Liver (tissue), 9 donors: ENCODE data around the gene SIMC1. TPM values are rescaled to one million over a fixed set of nuclear protein-coding genes. Genes with fewer than 3 reads are reported as not detected.

Experiments
- DNase-seq: peaks from one replicate; pipeline ENCODE4 v3.0.0-alpha.2; 2017; ENCODE audit warnings: low spot score
- H3K27ac ChIP-seq, 2 donors: one replicate each; pipeline ENCODE4 v1.7.0; 2013; ENCODE audit warnings: inconsistent platforms in 2 of 2, low read length in 2 of 2, control low read depth in 1 of 2, low read depth in 1 of 2, mild to moderate bottlenecking in 1 of 2
- H3K27me3 ChIP-seq, 4 donors: one replicate each; pipeline versions ENCODE4 v1.6.1 to v1.7.0; 2013; ENCODE audit warnings: low read length in 3 of 4, inconsistent platforms in 1 of 4, mild to moderate bottlenecking in 1 of 4, moderate library complexity in 1 of 4; ENCODE audit not compliant: control insufficient read depth in 4 of 4, insufficient read depth in 4 of 4
- H3K36me3 ChIP-seq, 4 donors: one replicate each; pipeline versions ENCODE4 v1.6.1 to v1.7.0; 2013; ENCODE audit warnings: low read length in 3 of 4, mild to moderate bottlenecking in 3 of 4, low read depth in 1 of 4, moderate library complexity in 1 of 4; ENCODE audit not compliant: control insufficient read depth in 4 of 4, insufficient read depth in 3 of 4
- H3K4me1 ChIP-seq, 4 donors: one replicate each; pipeline versions ENCODE4 v1.6.1 to v1.7.0; 2013; ENCODE audit warnings: low read length in 3 of 4, mild to moderate bottlenecking in 3 of 4, moderate library complexity in 1 of 4; ENCODE audit not compliant: control insufficient read depth in 4 of 4, insufficient read depth in 4 of 4
- H3K4me3 ChIP-seq, 3 donors: one replicate each; pipeline versions ENCODE4 v1.6.1 to v1.7.0; 2013; ENCODE audit warnings: low read length in 3 of 3, control low read depth in 1 of 3, low read depth in 1 of 3, mild to moderate bottlenecking in 1 of 3
- H3K9ac ChIP-seq, 2 donors: one replicate each; pipeline ENCODE4 v1.7.0; 2013; ENCODE audit warnings: low read length in 2 of 2, mild to moderate bottlenecking in 2 of 2, moderate library complexity in 2 of 2, control low read depth in 1 of 2, low read depth in 1 of 2
- H3K9me3 ChIP-seq, 4 donors: one replicate each; pipeline versions ENCODE4 v1.6.1 to v1.7.0; 2013; ENCODE audit warnings: low read length in 3 of 4; ENCODE audit not compliant: control insufficient read depth in 4 of 4
- EGR1 ChIP-seq, 2 donors: IDR thresholded peaks; 2 replicates each; pipeline ENCODE4 v1.6.1; 2016 to 2018; ENCODE audit warnings: antibody characterized with exemption in 2 of 2, low read depth in 2 of 2
- FOXA1 ChIP-seq: IDR thresholded peaks from 2 replicates; pipeline ENCODE4 v1.6.1; 2016; ENCODE audit warnings: antibody characterized with exemption
- FOXA2 ChIP-seq: IDR thresholded peaks from 2 replicates; pipeline ENCODE4 v1.6.1; 2016; ENCODE audit warnings: antibody characterized with exemption
- HNF4A ChIP-seq, 2 donors: conservative IDR thresholded peaks; 2 replicates each; pipeline ENCODE4 v1.6.1; 2016; ENCODE audit warnings: antibody characterized with exemption in 2 of 2, mild to moderate bottlenecking in 2 of 2
- HNF4G ChIP-seq: IDR thresholded peaks from 2 replicates; pipeline ENCODE4 v1.6.1; 2016; ENCODE audit warnings: antibody characterized with exemption
- JUND ChIP-seq, 2 donors: IDR thresholded peaks; 2 replicates each; pipeline ENCODE4 v1.6.1; 2016; ENCODE audit warnings: antibody characterized with exemption in 2 of 2
- RAD21 ChIP-seq, 2 donors: IDR thresholded peaks; 2 replicates each; pipeline ENCODE4 v1.6.1; 2016; ENCODE audit warnings: antibody characterized with exemption in 2 of 2, mild to moderate bottlenecking in 2 of 2
- RXRA ChIP-seq, 2 donors: IDR thresholded peaks; 2 replicates each; pipeline ENCODE4 v1.6.1; 2017 to 2018; ENCODE audit warnings: antibody characterized with exemption in 2 of 2, mild to moderate bottlenecking in 1 of 2
- YY1 ChIP-seq: IDR thresholded peaks from 2 replicates; pipeline ENCODE4 v1.6.1; 2016; ENCODE audit warnings: antibody characterized with exemption, mild to moderate bottlenecking
- WGBS: extraction: QIAGEN DNeasy Blood & Tissue Kit; methylation state at CpG from one replicate; pipeline ENCODE4 v1.1.7; 2013; 5-methylcytosine and 5-hydroxymethylcytosine counted together
- polyA plus RNA-seq, 2 donors: library from polyadenylated mRNA; stranded (reverse) in 1 of 2; unstranded in 1 of 2; fragments of 200-250 nt in 1 of 2; fragments of >200 nt in 1 of 2; fragmentation: Nextera tagmentation in 1 of 2; extraction: Ambion mirVana in 1 of 2; gene quantifications; one replicate each; pipeline versions ENCODE4 v1.2.1 to v1.2.3, GENCODE V29; 2013 to 2015
- total RNA-seq, 2 donors: library from RNA; depleted of rRNA; stranded (reverse); fragments of >200 nt; gene quantifications; one replicate each; pipeline ENCODE4 v1.2.3, GENCODE V29; 2014
- TF ChIP-seq, protein P1 (sequence below): IDR thresholded peaks from 2 replicates; pipeline ENCODE4 v1.6.1; 2016; ENCODE audit warnings: antibody characterized with exemption, mild to moderate bottlenecking
- TF ChIP-seq, protein P2 (sequence below): fragments of 150-350 bp; IDR thresholded peaks from 2 replicates; pipeline ENCODE4 v1.5.1; 2017; ENCODE audit warnings: improper control_type of control experiment, low read depth, low read length; ENCODE audit not compliant: missing input control
- TF ChIP-seq, protein P3 (sequence below): IDR thresholded peaks from 2 replicates; pipeline ENCODE4 v1.6.1; 2016; ENCODE audit warnings: antibody characterized with exemption
- donor health status: healthy.
- donor health status: healthy.
- donor health status: healthy.
- donor health status: healthy.
- donor health status: healthy.

Gene SIMC1
- total and polyA plus RNA-seq, 4 donors: 2.5 to 8.9 (median 6.2) TPM

DNA sequence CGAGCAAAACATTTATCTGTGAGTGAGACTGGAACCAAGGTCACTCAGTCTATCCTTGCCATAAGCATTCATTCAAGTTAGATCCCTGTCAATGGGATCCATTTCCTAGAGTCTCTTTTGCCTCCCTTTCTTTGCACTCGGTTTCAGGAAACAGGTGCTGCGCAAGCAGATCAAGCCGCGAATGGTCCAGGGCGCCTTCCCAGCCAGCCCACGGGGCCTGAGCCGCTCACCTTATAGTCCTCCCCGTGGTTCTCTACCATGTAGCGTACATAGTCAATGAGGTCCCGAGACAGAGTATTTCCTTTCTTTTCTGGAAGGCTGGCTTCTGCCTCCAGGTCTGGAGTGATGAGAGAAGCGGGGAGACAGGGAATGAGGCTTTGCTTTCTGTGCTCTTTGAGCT lies 146.8 kb downstream of the SIMC1 start:
- H3K27me3 ChIP-seq: no peaks in the 10 kb centered on the region
- peaks cover 5 to 26% (median 16%) of the 10 kb centered on the region in 4 donors for H3K4me1 ChIP-seq
- no peak overlapping the region for H3K27ac ChIP-seq
- H3K4me3 ChIP-seq: no peak overlapping the region
- 93% methylated on average over 12 of the region's 12 CpGs for WGBS
- DNase-seq: no peak
- no peaks in the 10 kb centered on the region for H3K9me3 ChIP-seq
- TF ChIP-seq HNF4G (no peak), RXRA (IDR thresholded peaks at IDR 0.05) (no peak), EGR1 (IDR thresholded peaks at IDR 0.05; ENCODE audit: low read depth in 2 of 2) (no peak), HNF4A (conservative IDR thresholded peaks at IDR 0.05) (no peak), YY1 (no peak), FOXA2 (no peak), FOXA1 (no peak)
- TF ChIP-seq, protein P1, sequence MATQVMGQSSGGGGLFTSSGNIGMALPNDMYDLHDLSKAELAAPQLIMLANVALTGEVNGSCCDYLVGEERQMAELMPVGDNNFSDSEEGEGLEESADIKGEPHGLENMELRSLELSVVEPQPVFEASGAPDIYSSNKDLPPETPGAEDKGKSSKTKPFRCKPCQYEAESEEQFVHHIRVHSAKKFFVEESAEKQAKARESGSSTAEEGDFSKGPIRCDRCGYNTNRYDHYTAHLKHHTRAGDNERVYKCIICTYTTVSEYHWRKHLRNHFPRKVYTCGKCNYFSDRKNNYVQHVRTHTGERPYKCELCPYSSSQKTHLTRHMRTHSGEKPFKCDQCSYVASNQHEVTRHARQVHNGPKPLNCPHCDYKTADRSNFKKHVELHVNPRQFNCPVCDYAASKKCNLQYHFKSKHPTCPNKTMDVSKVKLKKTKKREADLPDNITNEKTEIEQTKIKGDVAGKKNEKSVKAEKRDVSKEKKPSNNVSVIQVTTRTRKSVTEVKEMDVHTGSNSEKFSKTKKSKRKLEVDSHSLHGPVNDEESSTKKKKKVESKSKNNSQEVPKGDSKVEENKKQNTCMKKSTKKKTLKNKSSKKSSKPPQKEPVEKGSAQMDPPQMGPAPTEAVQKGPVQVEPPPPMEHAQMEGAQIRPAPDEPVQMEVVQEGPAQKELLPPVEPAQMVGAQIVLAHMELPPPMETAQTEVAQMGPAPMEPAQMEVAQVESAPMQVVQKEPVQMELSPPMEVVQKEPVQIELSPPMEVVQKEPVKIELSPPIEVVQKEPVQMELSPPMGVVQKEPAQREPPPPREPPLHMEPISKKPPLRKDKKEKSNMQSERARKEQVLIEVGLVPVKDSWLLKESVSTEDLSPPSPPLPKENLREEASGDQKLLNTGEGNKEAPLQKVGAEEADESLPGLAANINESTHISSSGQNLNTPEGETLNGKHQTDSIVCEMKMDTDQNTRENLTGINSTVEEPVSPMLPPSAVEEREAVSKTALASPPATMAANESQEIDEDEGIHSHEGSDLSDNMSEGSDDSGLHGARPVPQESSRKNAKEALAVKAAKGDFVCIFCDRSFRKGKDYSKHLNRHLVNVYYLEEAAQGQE: no peak
- TF ChIP-seq, protein P2, sequence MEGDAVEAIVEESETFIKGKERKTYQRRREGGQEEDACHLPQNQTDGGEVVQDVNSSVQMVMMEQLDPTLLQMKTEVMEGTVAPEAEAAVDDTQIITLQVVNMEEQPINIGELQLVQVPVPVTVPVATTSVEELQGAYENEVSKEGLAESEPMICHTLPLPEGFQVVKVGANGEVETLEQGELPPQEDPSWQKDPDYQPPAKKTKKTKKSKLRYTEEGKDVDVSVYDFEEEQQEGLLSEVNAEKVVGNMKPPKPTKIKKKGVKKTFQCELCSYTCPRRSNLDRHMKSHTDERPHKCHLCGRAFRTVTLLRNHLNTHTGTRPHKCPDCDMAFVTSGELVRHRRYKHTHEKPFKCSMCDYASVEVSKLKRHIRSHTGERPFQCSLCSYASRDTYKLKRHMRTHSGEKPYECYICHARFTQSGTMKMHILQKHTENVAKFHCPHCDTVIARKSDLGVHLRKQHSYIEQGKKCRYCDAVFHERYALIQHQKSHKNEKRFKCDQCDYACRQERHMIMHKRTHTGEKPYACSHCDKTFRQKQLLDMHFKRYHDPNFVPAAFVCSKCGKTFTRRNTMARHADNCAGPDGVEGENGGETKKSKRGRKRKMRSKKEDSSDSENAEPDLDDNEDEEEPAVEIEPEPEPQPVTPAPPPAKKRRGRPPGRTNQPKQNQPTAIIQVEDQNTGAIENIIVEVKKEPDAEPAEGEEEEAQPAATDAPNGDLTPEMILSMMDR: no peak
- peaks cover 10 to 51% (median 23%) of the 10 kb centered on the region in 4 donors for H3K36me3 ChIP-seq
- H3K9ac ChIP-seq: no peak overlapping the region

DNA sequence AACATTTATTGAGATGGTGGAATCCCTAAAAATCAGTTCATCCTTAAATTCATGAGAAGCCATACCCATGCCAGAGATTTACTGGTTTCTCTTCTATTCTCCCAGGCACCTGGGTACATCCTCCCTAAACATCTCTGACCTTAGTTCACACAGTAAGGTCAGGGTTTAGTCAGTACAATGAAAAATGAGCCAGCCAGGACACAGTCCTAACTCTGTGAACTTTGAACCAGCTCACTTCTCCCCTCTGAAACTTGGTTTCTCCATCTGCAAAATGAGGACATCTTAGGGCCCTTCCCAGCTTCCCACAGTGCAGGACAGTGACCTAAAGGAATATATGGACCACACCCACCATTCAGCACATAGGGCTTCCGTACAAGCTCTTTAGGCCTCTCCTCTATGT lies 148.3 kb downstream of the SIMC1 start:
- Histone ChIP-seq H3K9ac (no peak overlapping the region), H3K27me3 (no peaks in the 10 kb centered on the region), H3K27ac (no peak overlapping the region), H3K9me3 (no peaks in the 10 kb centered on the region), H3K4me1 (peaks cover 5 to 26% (median 16%) of the 10 kb centered on the region in 4 donors), H3K4me3 (no peak overlapping the region), H3K36me3 (peaks cover 10 to 46% (median 23%) of the 10 kb centered on the region in 4 donors)
- TF ChIP-seq RAD21 (IDR thresholded peaks at IDR 0.05) (no peak), JUND (IDR thresholded peaks at IDR 0.05) (no peak), FOXA2 (no peak), RXRA (IDR thresholded peaks at IDR 0.05) (peak; percentile 52 to 55), YY1 (no peak), HNF4A (conservative IDR thresholded peaks at IDR 0.05) (peak; percentile 59 to 68)
- TF ChIP-seq, protein P3, sequence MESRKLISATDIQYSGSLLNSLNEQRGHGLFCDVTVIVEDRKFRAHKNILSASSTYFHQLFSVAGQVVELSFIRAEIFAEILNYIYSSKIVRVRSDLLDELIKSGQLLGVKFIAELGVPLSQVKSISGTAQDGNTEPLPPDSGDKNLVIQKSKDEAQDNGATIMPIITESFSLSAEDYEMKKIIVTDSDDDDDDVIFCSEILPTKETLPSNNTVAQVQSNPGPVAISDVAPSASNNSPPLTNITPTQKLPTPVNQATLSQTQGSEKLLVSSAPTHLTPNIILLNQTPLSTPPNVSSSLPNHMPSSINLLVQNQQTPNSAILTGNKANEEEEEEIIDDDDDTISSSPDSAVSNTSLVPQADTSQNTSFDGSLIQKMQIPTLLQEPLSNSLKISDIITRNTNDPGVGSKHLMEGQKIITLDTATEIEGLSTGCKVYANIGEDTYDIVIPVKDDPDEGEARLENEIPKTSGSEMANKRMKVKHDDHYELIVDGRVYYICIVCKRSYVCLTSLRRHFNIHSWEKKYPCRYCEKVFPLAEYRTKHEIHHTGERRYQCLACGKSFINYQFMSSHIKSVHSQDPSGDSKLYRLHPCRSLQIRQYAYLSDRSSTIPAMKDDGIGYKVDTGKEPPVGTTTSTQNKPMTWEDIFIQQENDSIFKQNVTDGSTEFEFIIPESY: no peak
- DNase-seq: no peak
- 79% methylated on average over 1 of the region's 1 CpG for WGBS
